ENCODE measurements around the gene GRK7.
A peak's percentile ranks its signal among the peaks of the same experiment; 100 is the strongest.
"Not testable (repeated sequence)": the region's sequence is repeated elsewhere in the genome, so short reads cannot be mapped to it uniquely, and the experiment has no call there.

GRK7 gene

DNA sequence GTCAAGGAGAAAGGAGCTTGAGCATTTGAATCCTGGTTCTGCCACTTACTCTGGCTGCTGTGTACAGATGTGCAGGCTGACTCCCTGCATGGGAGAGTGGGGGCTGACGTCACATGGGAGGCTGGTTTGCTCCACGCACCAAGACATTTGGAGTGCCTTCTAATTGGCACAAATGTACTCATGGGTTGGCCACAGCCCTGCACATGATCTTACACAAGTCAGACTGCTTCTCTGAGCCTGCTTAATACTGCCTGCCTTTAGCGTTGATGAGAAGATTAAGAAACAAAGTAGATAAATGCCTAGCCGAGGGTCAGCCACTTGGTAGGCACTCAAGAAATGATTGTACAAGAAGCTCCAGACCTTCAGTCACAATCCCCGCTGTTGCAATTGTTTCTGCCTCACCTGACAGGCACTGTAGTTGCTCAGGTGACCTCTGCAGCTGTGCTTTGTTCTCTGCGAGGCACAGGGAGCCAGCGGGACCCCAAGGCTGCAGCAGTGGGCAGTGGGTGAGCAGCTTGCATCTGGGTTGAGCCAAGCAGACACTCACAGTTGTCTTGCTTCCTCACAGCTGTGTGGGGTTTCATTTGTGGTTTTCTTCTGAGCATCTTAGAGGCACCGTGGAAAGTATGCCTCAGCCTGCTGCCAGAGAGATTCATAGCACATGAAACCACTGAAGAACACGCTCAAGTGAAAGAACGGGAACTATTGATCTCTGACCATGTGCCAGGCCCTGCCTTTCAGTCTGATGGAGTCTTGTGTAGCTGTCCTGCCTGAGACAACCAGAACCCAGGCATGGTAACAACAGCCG, 33.1 kb downstream of the GRK7 start:
- DNase-seq = peak; percentile 67

DNA sequence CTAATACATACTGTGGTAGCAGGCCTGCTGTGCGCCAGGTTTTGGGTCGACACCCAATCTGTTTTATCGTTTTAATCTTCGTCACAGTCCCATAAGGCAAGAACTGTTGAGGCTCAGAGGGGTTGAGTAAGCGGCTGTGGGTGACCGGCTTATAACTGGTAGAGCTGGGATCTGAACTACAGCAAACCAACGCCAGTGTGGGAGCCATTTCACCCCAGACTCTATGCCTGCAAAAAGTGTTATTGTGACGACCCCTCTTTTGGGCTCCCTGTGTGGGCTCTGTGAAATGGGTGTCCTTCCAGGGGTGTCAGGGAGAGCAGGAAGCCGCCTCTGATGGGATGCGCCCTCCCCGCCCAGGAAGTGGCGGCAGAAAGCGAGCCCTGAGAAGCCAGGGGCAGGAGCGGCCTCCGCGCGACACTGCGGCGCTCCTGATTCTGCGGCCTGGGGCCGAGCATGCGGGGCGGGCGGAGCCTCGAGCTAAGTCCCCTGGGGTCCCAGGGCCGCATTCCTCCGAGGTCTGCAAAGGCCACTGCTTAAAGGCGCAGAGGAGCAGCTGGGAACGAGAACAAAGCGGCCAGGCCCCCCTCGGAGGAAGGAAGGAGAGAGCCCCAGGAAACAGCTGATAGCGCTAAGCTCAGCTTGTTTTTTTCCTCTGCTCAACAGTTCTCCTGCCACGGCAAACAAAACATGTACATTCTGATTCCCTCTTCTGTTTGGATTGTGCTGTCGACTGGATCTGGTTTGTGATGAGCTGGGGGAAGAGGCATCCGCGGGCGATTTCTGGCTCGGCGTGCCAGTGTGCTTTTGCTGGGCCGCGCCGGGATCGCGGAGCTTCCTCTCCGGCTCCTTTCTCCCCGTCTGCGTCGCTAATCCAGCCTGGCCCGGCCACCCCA, 33.9 kb downstream of the GRK7 start:
- peak; percentile 14 for DNase-seq

DNA sequence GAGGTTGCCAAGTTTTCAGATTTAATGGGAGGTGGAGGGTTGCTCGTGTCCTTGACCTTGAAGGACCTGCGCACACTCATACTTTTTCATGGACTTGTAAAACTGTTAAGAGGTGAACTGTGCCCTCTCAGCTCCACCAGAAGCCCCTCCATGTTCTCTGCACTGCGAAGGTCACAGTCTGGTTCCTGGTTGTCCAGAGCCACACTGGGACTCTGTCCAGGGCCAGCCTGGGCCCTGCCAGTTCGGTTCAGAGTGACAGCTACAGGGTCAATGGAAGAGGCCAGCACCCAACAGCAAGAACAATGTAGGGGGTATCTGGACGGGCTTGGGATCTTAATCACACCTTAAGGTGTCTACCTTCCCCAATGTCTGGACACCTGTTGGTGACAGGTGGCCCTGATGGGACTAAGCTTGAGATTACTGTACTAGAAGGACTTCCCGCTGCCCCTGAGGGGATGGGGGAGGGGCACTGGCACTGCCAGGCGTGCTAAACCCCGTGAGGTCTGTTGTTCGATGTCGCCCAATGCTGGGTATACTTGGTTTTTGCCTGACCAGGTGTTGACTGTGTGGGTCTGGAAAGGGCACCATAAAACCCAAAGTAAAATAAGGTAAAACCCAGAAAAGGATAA, 34.7 kb downstream of the GRK7 start:
- DNase-seq = no peak

DNA sequence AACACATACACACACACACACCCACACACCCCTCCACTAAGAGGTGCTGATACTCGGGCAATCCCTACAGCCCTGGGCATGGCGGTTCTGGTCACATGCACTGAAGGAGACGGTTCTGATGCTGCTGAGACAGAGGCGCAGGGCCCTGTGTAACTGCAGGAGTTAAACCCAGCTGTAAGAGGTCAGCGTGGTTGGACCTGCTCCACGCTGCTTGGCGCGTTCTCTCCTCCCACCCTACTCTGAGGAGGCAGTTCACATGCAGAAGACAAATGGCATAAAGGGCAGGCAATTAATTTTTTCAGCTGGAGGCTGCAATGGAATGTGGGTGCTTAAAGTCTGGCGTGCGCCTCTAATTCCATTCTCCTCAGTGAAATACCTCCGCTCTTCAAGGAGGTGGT, 35.2 kb downstream of the GRK7 start:
- no peak for DNase-seq

DNA sequence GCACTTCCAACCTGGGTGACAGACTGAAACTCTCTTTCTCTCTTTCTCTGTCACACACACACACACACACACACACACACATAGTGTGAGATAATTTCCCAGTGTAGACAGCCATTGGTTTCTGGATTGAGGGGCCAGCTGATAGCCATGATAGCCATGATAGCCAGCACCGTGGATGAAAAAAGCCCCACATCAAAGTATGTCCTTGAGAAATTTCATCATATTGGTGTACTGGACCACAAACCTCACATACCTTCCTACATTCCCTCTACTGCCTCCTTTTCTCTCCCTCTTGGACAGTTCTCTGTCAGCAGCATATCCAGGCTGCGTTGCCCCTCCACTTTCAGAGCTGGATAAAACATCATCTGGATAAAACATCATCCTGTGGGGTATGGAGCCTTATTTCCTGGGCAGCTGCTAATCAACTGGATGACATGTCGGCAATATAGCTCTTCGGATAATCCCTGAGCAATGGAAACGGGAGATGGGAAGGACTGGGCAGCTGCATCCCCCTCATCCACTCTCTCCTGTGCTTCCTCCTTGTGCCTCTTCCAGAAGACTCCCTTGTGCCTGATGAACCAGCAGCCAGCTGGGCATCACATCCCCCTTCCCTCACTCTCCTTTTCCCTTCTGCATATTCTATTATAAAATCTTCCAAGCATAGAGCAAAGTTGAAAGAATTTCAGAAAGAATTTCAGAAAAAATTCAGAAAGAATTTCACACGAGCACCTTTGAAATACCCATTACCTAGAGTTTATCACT, 39.3 kb downstream of the GRK7 start:
- DNase-seq = no peak

DNA sequence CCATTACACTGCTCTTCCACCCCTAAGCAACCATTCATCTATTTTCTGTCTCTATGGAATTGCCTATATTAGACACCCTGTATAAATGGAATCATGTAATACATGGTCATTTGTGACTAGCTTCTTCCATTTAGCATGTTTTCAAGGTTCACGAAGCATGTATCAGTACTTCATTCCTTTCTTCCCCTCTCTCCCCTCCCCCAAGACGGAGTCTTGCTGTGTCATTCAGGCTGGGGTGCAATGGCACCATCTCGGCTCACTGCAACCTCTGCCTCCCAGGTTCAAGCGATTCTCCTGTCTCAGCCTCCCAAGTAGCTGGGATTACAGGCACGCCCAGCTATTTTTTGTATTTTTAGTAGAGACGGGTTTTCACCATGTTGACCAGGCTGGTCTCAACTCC, 40.3 kb downstream of the GRK7 start:
- DNase-seq = not testable (repeated sequence)

DNA sequence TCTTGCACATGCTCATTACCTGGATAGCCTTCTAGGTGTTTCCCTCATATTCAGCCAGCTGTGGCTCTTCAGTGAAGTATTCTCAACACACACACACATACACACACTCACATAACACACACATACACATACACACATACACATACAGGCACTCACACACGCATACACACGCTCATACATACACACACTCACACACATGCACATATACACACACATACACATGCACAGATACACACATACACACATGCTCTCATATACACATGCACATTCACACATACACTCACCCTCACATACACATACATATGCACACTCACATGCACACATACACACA, 41.2 kb downstream of the GRK7 start:
- DNase-seq = no peak

DNA sequence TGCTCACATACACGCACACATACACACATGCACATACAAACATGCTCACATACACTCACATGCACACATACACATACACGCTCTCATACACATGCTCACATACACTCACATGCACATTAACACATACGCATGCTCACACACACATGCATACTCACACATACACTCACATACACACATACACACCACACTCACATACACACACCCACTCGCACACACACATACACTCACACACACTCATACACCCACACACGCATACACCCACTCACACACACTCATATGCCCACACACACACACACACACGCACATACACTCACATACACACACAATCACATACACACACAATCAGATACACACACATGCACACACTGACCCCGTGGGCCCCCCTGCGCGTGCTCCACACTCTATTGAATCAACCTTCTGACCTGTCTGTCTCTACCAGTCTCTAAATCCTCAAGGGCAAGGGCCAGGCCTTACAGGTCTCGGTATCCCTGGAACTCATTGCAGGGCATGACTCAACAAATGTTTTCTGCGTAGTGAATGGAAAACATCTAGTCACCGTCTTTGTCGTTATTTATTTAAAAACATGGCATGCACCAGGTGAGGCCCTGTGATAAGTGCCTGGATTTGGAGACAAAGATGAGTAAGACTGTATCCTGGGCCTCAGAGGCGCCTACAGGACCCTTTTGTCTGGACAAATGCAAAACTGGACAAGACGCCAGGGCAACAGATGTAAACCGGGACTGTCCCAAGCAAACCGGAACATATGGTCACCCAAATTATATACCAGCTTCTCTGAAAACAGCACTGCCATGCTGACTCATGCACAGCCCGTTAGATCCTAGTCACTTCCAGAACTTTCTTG, 41.8 kb downstream of the GRK7 start:
- no peak for DNase-seq

DNA sequence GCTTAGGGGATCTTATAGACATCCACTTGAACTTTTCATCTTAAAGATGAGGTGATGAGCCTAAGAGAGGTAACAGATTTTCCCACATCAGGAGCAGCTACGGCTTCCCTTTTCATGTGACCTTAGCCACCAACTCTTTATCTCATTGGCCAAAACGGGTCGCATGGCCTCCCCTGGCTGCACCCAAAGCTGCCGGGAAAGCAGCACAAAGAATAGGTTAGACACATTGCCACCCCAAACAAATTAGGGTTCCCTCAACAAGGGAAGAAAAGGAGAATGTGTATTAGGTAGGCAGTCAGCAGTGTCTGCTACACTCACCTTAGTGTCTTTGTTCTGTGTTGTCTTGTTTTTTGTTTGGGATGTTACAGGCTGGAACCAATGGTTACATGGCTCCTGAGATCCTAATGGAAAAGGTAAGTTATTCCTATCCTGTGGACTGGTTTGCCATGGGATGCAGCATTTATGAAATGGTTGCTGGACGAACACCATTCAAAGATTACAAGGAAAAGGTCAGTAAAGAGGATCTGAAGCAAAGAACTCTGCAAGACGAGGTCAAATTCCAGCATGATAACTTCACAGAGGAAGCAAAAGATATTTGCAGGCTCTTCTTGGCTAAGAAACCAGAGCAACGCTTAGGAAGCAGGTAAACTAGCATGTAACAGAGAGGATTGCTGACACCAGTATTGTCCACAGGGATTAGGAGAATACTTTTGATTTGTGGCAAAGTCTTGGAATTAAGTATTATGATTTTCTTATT, 44.2 kb downstream of the GRK7 start:
- DNase-seq = no peak

DNA sequence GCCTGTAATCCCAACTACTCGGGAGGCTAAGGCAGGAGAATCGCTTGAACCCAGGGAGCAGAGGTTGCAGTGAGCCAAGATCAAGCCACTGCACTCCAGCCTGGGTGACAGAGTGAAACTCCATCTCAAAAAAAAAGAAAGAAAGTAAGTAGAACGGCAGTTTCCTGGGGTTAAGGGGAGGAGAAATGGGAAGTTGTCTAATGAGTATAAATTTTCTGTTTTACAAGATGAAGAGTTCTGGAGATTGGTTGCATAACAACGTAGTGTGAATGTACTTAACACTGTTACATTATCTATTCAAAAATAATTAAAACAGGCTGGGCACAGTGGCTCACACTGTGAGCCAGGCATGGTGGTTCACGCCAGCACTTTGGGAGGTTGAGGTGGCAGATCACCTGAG, 45.4 kb downstream of the GRK7 start:
- no peak for DNase-seq

DNA sequence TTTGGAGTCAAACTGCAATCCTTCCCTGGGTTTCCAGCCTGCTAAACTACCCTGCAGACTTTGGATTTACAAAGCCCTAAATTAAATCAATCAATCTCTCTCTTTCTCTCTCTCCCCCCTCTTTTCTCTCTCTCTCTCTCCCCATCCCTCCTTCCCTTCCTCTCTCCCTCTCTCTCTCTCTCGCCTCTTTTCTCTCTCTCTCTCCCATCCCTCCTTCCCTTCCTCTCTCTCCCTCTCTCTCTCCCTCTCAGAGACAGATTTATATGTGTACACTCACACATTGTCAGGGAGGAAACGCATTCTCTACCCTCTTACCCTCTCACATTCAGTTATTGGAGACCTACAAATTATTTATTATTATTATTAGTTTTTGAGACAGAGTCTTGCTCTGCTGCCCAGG, 47.0 kb downstream of the GRK7 start:
- DNase-seq = no peak

DNA sequence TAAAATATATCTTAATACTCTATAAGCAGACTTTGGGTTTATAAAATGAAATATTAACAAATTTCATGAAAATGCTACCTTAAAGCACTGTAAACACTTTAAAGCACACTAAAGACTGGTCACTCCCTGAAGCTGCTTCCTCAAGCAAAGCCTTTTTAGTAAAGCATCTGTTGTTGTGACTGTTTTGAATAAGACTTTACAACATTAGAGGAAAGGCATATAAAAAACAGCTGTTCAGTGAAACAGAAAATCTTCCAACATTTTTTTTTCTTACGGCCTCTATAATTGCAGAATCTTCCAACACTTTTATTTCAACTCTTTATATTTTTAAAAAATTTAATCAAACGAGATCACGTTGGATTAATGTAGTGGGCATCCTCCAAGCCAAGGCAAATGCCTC, 48.1 kb downstream of the GRK7 start:
- no peak for DNase-seq

DNA sequence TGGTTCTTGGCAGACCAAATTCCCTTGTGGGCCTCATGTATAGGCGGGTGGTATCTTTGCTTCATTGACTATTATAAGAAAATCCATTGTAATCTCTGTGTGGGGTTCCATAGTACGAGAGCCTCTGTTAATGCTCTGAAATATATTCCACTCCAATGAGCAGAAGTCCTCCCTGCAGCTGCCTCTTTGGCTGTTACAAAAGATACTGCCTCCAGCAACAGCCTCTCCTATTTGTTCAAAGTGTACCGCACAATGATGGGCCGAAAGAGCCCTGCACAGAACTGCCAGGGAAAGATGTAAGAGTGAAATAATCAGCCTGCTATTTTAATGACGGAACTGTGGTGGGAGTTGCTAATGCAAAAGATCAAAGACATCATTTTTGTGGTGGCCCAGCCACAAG, 48.9 kb downstream of the GRK7 start:
- DNase-seq = no peak

DNA sequence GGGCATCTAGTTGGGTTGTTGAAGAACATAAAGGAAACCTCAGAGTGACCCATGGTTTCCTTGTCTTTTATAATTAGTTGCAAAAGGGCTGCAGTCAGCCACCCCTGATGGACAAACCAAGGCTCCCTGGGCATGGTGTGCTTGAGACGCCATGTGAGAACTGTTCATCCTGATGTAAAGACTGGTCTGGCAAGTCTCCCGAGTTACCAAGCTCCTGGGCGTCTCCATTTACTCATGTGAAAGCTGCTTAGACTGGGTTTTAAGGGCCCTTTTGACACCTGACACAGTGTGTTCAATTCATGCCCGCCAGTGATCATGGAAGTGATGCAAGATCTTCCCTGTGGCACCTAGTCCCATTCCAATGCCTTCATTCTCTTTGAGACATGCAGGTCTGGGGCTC, 49.4 kb downstream of the GRK7 start:
- DNase-seq = no peak
